Stimulated activated CD4-positive, alpha-beta T cell treated with anti-CD3 and anti-CD28 coated beads, Interleukin-1b, Interleukin-23, amount 100 ng/mL, for 4 hours (primary cell): ENCODE data around the gene MGAT4B.
"Not testable (repeated sequence)": the region's sequence is repeated elsewhere in the genome, so short reads cannot be mapped to it uniquely, and the experiment has no call there.

ENCODE experiments used
- DNase-seq, 2 donors: peaks; one replicate each; pipeline ENCODE4 v3.0.0-alpha.2; 2020; ENCODE audit warnings: low read depth in 2 of 2

Gene MGAT4B

DNA sequence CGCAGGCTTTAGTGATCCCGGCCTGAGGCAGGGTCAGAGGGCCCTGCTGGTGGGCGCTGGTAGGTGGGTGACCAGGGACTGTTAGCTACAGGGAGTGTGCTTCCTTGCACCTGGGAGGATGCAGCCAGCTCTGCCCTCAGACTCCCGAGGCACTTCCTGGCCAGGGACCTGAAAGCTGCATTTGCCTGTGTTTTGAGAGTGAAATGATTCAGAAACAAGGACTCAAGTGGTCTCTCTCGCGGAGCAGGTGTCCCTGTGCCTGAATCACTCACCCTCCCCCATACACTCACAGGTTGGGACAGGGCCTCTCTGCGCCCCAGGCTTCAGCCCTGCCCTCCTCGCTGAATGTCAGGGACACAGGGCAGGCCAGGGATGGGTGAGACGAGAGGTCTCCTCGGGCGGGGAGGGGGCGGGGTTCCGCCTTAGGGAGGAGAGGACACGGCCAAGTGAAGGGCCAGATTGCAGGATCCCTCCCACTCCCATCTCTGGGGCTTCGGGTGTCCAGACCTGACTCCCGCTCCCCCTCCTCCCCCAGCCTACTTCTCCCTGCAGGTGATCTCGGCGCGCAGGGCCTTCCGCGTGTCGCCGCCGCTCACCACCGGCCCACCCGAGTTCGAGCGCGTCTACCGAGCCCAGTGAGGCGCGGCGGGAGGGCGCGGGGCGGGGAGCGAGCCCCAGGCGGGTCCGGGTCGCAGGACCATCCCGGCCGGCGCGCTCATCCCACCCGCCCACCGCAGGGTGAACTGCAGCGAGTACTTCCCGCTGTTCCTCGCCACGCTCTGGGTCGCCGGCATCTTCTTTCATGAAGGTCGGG is 11.4 kb downstream of the MGAT4B start:
- no peak for DNase-seq

- DNase-seq, result no peak
These were observed 12.1 kb downstream of the MGAT4B start for GRCh38 chr5:179794575-179794974.

DNA sequence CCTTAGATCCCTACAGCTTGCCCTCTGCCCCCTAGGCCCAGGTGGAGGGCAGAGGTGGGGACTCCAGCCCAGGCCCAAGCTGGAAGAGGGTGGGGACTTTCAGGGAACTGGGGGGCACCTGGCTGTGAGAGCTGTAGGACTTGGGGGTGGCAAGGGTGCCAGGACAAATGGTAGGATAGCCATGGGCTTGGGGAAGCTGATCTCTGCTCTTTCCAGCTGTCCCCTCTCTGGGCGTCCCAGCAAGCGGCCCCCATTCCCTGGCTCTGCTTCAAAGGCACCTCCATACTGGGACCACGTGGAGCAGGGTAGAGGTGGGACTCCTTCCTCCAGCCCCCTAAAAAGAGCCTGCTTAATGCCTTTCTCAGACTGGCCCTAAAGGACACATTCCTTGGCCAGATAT is 12.5 kb downstream of the MGAT4B start:
- no peak for DNase-seq

GRCh38 chr5:179793468-179794139 is 13.1 kb downstream of the MGAT4B start, which contains the start of gene LTC4S:
TSS of gene LTC4S (plus strand) at chr5:179793986. CDS start at chr5:179794081, 95 bp downstream.
- DNase-seq, result no peak

GRCh38 chr5:179792612-179793467 is 13.8 kb downstream of the MGAT4B start:
- no peak for DNase-seq

- no peak for DNase-seq
These were observed 14.6 kb downstream of the MGAT4B start for GRCh38 chr5:179791881-179792611.

DNA sequence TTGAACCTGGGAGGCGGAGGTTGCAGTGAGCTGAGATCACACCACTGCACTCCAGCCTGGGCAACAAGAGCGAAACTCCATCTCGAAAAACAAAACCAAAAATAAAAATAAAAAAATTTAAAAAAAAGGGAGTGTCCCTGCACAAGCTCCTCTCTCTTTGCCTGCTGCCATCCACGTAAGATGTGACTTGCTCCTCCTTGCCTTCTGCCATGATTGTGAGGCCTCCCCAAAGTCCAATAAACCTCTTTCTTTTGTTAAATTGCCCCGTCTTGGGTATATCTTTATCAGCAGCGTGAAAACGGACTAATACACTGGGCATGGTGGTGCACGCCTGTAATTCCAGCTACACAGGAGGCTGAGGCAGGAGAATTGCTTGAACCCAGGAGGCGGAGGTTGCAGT is 17.4 kb downstream of the MGAT4B start:
- DNase-seq, result not testable (repeated sequence)

DNA sequence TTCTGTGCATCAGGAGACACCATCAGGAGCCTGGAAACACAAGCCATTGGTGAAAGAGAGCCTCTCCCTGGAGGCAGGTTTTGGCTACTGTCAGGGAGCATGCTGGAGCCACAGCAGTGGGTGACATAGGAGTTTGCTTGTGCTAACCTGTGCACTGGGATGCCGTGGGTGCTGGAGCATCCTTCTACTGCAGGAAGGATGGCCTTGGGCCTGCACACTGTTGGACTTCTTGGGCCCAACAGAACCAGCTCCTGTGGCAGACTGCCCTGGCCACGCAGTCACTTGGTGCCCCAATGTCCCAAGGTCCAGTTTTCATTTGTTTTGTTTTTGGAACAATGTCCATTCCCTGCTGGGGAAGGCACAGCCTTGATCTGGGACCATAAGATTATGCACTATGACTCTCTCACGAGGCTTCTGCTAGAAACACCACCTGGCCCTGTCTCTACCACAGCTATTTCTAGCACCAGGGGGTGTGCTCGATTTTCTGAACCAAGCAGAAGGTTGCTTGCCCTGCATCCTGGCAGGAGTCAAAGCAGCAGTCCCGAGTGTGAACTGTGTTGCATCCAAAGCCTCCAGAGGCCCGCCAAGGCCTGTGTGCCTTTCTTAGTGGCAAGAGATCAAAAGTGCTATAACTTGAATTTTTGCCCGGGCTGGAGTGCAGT is 18.3 kb downstream of the MGAT4B start:
- no peak for DNase-seq

DNA sequence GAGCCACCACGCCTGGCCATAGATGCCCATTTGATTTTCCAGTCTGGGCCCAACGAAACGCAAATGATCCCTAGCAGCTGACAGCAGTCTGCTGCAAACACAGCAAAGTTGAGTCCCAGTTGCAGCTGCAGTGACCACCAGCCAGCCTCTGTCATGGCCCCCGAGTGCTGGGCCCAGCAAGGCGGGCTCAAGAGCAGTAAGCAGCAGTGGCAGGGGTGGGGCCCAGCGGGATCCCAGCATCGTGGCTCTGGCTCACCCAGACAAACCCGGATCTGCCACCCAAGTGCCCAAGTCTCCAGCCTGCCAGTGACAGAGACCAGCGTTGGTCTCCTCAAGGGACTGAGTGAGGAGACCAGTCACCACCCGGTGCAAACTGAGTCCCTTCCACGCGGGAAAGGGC is 19.8 kb downstream of the MGAT4B start:
- DNase-seq, result no peak

DNA sequence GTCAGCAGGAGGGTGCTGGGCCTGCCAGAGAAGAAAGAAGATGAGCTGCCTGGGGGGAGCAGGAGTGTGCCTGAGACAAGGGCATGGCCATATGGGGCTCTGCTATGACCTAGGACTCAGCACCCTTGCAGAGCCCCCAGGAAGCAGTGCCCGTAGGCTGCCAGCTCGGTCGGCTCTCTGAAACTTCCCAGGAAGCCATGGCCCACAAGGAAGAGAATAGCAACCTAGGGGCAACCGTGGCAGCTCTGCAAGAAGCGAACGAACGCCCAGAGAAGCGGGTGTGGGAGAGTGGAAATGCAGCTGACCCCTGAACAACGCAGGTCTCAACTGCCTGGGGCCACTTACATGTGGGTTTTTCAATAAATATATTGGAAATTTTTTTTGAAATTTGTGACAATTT is 23.5 kb downstream of the MGAT4B start:
- DNase-seq, result no peak

- DNase-seq, result no peak
These were observed 24.8 kb downstream of the MGAT4B start for GRCh38 chr5:179781846-179782245.

- DNase-seq, result no peak
These were observed 26.3 kb downstream of the MGAT4B start for GRCh38 chr5:179780362-179780761.

DNA sequence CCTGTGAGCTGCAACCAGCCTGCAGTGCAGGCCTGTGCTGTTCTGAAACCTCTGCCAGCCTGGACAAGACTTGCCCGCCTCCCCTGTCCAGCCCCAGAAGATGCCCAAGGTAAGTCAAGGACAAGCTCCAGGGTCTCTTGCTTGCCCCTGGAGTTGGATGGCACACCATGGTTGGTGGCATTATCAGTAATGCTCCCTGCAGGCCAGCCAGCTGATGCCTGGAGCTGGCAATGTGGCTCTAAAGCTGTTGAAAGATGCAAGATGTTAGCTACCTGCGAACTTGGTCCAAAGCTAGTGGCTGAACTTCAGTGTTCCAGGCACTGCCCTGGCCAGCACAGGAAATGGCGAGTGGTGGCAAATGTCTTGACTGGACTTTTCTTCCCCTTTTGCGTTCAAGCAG is 26.8 kb downstream of the MGAT4B start:
- no peak for DNase-seq

DNA sequence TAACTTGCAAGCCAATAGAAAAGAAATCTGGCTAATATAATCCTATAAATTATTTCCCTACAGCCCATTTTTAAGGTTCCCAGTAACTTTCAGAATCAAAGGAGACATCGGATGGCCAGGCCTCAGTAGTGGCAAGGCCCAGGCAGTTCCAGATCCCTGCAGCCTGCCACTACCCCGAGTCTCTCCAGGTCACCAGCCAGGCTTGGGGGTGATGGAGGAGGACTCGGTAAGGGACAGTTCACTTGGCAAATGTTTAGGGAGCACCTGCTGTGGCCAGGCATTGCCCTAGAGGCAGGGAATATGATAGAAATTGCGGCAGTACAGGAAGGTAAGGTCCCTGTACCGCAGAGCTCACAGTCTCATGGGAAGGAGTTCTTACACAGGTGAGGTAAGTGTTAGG is 28.1 kb downstream of the MGAT4B start:
- DNase-seq, result no peak

- no peak for DNase-seq
These were observed 28.8 kb downstream of the MGAT4B start for GRCh38 chr5:179777909-179778308.

DNA sequence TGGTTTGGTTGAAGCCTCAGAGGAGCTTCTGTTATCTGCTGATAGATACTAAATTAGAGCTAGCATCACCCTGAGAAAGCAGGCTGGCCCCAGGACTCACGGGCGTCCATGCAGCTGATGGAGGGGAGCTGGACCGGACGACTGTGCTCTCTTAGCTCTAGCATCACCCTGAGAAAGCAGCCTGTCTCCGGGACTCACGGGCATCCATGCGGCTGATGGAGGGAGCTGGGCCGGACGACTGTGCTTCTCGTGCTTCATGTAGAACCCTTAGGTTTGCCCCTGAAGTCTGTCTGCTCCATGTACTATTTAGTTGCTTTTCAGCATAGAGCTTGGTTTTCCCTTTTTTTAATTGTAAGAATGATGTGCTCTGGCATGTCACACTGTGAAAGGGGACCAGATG is 29.2 kb downstream of the MGAT4B start:
- no peak for DNase-seq

- DNase-seq, result no peak
These were observed 30.2 kb downstream of the MGAT4B start for GRCh38 chr5:179776411-179776938.

DNA sequence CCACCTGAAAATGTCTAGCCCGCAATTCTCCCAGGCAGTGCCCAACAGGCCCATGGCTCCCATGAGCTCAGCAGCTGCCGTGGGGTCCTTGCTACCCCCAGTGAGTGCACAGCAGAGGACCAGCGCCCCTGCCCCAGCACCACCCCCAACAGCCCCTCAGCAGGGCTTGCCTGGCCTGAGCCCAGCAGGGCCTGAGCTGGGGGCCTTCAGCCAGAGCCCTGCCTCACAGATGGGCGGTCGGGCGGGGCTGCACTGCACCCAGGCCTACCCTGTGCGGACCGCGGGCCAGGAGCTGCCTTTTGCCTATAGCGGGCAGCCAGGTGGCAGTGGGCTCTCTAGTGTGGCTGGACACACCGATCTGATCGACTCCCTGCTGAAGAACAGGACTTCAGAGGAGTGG is 32.2 kb downstream of the MGAT4B start:
- DNase-seq, result no peak

DNA sequence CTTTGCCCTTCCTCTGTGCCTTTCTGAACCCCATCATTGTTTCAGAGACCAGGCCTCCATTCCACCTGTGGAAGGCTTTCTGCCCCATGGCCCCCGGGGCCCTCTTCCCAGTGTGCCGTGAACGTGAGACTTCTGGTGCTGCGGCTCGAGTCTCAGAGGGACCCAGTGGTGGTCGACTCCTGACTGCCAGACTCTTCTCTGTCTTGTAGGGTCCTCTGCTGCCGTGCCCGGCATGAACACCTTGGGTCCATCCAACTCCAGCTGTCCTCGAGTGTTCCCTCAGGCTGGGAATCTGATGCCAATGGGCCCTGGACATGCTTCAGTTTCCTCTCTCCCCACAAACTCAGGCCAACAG is 33.0 kb downstream of the MGAT4B start:
- no peak for DNase-seq

- no peak for DNase-seq
These were observed 34.3 kb downstream of the MGAT4B start for GRCh38 chr5:179772351-179772750.

- no peak for DNase-seq
These were observed 35.3 kb downstream of the MGAT4B start for GRCh38 chr5:179771311-179771895.
